Iris pigment epithelial cell (primary cell): Measurements from ENCODE around the gene DNTT.
"Not testable (repeated sequence)": the region's sequence is repeated elsewhere in the genome, so short reads cannot be mapped to it uniquely, and the experiment has no call there.

Experiments used
- DNase-seq: peaks from one replicate; pipeline ENCODE4 v3.0.0-alpha.2; 2011; ENCODE audit warnings: low read depth

Gene DNTT

GRCh38 chr10:96276831-96277230 is 27.4 kb upstream of the DNTT start:
- DNase-seq, result no peak

GRCh38 chr10:96279191-96279641 is 25.0 kb upstream of the DNTT start:
- DNase-seq, result no peak

GRCh38 chr10:96280859-96281258 is 23.4 kb upstream of the DNTT start:
- DNase-seq, result no peak

GRCh38 chr10:96281444-96282029 is 22.7 kb upstream of the DNTT start:
- DNase-seq, result no peak

- no peak for DNase-seq
These were observed 20.9 kb upstream of the DNTT start for GRCh38 chr10:96283351-96283750.

- no peak for DNase-seq
These were observed 20.5 kb upstream of the DNTT start for GRCh38 chr10:96283756-96284155.

- DNase-seq, result no peak
These were observed 18.9 kb upstream of the DNTT start for GRCh38 chr10:96285331-96285752.

GRCh38 chr10:96287392-96288105 is 16.7 kb upstream of the DNTT start:
- no peak for DNase-seq

- DNase-seq, result no peak
These were observed 16.0 kb upstream of the DNTT start for GRCh38 chr10:96288151-96288621.

GRCh38 chr10:96289218-96289910 is 14.9 kb upstream of the DNTT start:
- DNase-seq, result no peak

GRCh38 chr10:96290368-96291133 is 13.7 kb upstream of the DNTT start:
- DNase-seq, result no peak

- DNase-seq, result peak; percentile 47
These were observed 11.0 kb upstream of the DNTT start for GRCh38 chr10:96292971-96293920.

- no peak for DNase-seq
These were observed 8.8 kb upstream of the DNTT start for GRCh38 chr10:96295475-96295874.

- DNase-seq, result no peak
These were observed 6.7 kb upstream of the DNTT start for GRCh38 chr10:96297486-96297885.

- DNase-seq, result no peak
These were observed 5.9 kb upstream of the DNTT start for GRCh38 chr10:96298362-96298761.

- no peak for DNase-seq
These were observed 4.9 kb upstream of the DNTT start for GRCh38 chr10:96299383-96299782.

GRCh38 chr10:96301616-96302015 is 2.6 kb upstream of the DNTT start:
- DNase-seq, result no peak

- DNase-seq, result no peak
These were observed 785 bp downstream of the DNTT start for GRCh38 chr10:96305019-96305418.

GRCh38 chr10:96306516-96306915 is 2.3 kb downstream of the DNTT start:
- no peak for DNase-seq

- not testable (repeated sequence) for DNase-seq
These were observed 4.6 kb downstream of the DNTT start for GRCh38 chr10:96308854-96309253.

GRCh38 chr10:96309628-96310320 is 5.5 kb downstream of the DNTT start:
- no peak for DNase-seq
